WTC11 (cell line): ENCODE results near the gene RPS6KA2.

Experiments used
- CREB1 ChIP-seq: sonication (generic); formaldehyde crosslinking; IDR thresholded peaks from 2 replicates; pipeline ENCODE4 v1.8.0; 2023; ENCODE audit warnings: mild to moderate bottlenecking, missing genetic modification reagents
- JUN ChIP-seq: sonication (generic); formaldehyde crosslinking; IDR thresholded peaks from 2 replicates; pipeline ENCODE4 v1.8.0; 2023; ENCODE audit warnings: mild to moderate bottlenecking, missing genetic modification reagents
- NR1H2 ChIP-seq: sonication (generic); formaldehyde crosslinking; IDR thresholded peaks from 2 replicates; pipeline ENCODE4 v1.9.0; 2021; ENCODE audit warnings: mild to moderate bottlenecking, moderate library complexity, missing genetic modification reagents
- SP1 ChIP-seq: sonication (generic); formaldehyde crosslinking; conservative IDR thresholded peaks from 2 replicates; pipeline ENCODE4 v1.8.1; 2022; ENCODE audit warnings: missing genetic modification reagents
- TCF7 ChIP-seq: sonication (generic); formaldehyde crosslinking; IDR thresholded peaks from 2 replicates; pipeline ENCODE4 v1.8.0; 2022; ENCODE audit warnings: mild to moderate bottlenecking, low read depth, missing genetic modification reagents, moderate library complexity
- TF ChIP-seq, protein P1 (sequence below): fragments of 200-600 bp; IDR thresholded peaks from 2 replicates; pipeline ENCODE4 v1.8.0; 2022; ENCODE audit warnings: antibody characterized with exemption

DNA sequence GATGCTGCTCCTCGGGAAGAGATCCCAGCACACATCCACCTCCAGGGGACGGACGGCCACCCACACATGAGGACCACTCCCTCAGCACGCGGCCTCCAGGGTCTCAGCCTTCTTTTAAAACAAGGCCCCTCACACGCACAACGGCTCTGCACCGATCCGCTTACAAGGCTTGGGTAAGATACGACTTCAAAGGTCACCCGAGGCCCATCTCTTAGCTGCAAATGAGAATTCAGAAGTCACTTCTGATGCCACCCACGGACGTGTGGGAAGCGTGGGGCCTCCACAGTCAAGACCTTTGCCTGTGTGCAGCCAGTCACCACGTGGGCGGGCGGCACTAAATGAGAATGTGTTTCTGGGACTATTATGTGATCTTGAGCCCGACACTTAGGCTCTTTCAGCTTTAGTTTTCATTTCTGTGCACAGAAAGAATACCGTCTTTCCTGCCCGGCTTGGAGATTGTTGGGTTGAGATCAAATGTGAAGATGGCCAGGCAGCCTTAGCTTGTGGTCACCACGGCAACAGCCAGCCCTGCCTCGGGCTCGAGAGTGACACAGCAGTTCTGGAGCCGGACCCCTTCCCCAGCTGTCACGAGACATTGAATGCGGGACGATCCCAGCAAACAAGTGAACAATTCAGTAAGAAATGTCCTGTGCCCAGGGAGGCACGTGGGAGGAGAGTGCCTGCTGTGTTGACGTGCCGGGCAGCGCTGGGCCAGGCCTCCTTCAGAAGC is 132.1 kb downstream of the RPS6KA2 start:
- TF ChIP-seq, protein P1, sequence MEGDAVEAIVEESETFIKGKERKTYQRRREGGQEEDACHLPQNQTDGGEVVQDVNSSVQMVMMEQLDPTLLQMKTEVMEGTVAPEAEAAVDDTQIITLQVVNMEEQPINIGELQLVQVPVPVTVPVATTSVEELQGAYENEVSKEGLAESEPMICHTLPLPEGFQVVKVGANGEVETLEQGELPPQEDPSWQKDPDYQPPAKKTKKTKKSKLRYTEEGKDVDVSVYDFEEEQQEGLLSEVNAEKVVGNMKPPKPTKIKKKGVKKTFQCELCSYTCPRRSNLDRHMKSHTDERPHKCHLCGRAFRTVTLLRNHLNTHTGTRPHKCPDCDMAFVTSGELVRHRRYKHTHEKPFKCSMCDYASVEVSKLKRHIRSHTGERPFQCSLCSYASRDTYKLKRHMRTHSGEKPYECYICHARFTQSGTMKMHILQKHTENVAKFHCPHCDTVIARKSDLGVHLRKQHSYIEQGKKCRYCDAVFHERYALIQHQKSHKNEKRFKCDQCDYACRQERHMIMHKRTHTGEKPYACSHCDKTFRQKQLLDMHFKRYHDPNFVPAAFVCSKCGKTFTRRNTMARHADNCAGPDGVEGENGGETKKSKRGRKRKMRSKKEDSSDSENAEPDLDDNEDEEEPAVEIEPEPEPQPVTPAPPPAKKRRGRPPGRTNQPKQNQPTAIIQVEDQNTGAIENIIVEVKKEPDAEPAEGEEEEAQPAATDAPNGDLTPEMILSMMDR = no peak
- no peak for TF ChIP-seq CREB1
- no peak for TF ChIP-seq NR1H2 (CRISPR knock-in tag)
- TF ChIP-seq SP1 (CRISPR knock-in tag) = no peak
- no peak for TF ChIP-seq TCF7 (CRISPR knock-in tag)
- TF ChIP-seq JUN (CRISPR knock-in tag) = no peak
